CD4-positive, alpha-beta T cell treated with Interferon gamma for 1 hour (primary cell): ENCODE results near the gene MFSD11.
"Not testable (repeated sequence)": the region's sequence is repeated elsewhere in the genome, so short reads cannot be mapped to it uniquely, and the experiment has no call there.

Source experiments
- DNase-seq: peaks from one replicate; pipeline ENCODE4 v3.0.0-alpha.2; 2020

Gene MFSD11

DNA sequence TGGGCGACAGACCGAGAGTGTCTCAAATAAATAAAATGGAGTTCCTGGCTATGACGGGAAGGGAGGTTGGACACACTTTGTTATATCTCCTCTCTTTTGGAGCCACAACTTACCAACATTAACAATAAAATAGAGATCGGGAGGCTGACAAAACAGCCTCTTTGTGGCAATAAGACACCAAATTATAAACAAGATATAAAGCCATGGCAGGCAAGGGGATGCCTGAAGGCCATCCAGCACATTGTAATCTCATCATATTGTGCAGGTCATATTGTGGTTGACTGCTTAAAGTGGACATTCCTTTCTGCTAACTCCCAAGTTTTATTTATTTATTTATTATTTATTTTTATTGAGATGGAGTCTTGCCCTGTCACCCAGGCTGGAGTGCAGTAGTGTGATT, 70.4 kb downstream of the MFSD11 start:
- DNase-seq: no peak

DNA sequence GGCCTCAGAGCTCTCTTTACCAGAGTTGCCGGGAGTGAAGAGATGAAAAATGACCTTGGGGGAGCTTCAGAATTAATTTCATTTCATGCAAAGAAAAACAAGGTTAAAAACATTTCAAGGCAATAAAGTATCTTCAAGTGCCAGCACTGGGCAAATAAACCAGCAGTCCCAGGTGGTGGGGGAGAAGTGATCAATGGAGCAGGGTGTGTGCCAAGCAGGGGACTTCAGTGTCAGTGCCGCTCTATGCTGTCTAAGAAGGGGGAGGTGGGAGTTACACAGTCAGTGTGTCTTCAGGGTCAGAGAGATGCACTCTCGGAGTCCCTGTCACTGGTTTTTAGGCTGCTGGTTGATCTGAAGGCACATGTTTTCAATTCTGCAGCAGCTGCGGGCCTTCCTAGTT, 73.0 kb downstream of the MFSD11 start:
- DNase-seq: no peak

DNA sequence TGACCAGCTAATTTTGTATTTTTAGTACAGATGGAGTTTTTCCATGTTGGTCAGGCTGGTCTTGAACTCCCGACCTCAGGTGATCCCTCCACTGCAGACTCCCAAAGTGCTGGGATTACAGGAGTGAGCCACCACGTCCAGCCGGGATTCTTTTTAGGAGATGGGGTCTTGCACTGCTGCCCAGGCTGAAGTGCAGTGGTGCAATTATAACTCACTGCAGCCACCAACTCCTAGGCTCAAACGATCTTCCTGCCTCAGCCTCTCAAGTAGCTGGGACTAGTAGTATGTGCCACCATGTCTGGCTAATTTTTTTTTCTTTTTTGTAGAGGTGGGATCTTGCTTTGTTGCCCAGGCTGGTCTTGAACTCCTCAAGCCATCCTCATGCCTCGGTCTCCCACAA, 73.9 kb downstream of the MFSD11 start:
- DNase-seq: no peak

DNA sequence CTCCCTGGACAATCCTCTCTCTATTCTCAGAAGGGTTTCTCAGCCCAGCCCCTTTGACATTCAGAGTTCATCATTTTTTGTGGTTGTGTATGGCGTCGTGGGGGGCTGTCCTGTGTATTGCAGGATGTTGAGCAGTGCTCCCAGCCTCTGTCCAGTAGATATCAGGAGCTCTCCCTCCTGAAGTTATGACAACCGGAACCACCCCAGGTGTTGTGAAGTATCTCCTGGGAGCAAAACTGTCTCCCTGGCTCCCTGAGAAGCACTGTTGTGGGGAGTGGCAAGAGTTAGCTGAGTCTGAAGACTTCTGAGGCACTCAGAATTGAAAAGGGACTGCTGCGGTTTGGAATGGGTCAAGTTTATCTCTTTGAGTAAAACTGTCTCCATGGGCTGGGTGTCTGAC, 74.3 kb downstream of the MFSD11 start:
- DNase-seq: no peak

DNA sequence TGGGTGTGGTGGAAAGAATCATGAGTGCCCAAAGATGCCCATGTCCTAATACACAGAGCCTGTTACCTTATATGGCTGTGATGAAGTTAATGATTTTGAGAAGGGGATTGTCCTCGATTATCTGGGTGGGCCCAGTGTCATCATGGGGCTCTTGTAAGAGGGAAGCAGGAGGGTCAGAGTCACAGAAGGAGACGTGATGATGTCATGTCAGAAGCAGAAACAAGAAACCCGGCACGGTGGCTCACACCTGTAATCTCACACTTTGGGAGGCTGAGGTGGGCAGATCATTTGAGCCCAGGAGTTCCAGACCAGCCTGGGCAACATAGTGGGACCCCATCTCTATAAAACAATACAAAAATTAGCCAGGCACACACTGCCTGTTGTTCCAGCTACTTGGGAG, 75.0 kb downstream of the MFSD11 start:
- no peak for DNase-seq

DNA sequence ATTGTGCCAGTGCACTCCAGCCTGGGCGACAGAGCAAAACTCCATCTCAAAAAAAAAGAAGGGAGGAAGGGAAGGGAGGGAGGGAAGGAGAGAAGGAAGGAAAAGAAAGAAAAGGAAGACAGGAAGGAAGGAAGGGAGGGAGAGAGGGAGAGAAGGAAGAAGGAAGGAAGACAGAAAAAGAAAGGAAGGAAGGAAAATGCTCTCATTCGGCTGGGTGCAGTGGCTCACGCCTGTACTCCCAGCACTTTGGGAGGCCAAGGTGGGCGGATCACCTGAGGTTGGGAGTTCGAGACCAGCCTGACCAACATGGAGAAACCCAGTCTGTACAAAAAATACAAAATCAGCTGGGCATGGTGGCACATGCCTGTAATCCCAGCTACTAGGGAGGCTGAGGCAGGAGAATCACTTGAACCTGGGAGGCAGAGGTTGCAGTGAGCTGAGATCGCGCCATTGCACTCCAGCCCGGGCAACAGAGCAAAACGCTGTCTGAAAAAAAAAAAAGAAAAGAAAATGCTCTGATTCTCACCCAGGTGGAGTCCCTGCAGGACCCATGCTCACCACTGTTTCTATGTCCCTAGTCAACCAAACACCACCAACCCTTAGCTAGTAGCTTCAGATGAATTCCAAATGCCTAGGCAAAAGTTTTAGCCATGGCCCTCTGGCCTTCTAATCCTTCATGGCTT, 78.1 kb downstream of the MFSD11 start:
- DNase-seq: not testable (repeated sequence)

DNA sequence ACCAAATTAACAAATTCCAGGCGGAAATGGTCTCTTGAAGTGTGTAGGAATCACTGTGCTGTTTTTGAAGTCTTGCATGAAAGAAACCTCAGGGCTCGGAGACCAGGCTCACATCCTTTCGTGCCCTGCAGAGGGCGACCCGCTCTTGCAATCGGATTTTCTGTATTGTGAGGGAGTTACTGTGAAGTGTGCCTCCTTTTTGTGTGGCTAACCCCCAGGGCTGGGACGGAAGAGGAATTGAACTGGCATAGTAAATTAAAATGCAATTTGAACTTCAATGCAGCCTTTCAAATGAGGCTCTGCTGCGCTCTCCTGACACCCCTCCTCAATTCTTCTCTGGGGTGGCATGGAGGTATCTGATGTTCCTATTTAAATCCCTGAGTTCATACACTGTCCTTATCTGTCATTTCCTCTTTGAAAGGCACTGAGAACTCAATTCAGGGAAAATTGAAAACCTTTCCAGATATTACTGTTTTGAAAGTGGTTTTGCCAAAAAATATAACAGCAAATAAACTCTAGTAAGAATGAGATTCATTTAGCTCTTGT, 78.7 kb downstream of the MFSD11 start:
- peak; percentile 48 for DNase-seq

DNA sequence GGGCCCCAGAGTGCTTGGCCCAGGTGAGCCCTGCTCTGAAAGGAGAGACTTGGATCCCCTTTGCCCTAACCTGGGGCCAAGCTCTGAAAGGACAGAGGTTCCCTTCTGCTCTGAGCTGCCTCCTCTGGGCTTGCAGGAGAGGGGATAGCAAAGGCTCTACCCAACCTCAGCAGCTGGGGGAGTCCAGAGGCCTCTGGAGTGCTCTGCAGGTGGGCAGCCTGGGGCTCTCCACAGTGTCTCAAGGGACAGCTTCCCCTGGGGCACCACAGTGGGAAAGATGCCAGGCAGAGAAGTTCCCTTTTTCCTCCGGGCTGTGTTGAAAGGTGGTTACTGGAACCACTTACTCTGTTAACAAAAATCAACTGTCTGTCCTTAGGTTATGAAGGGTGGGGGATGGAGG, 82.1 kb downstream of the MFSD11 start:
- DNase-seq: no peak

DNA sequence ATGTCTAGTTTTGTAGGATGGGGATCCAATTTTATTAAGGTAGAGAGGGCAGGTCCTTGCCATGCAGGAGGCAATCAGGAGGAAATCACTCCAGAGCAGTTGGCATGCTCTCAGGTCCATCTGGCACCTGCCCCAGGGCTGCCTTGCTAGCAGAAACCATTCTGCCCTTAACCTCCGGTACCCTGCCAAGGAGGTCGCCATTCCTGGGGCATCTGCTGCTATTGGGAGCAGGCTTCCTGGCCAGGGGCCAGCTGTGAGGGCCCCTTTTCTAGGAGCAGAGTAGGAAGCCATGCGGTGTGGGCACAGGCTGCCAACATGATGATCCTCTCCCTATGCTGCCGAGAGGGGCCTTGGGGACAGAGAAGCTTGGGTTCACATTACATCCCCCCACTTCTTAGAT, 82.6 kb downstream of the MFSD11 start:
- DNase-seq: no peak

DNA sequence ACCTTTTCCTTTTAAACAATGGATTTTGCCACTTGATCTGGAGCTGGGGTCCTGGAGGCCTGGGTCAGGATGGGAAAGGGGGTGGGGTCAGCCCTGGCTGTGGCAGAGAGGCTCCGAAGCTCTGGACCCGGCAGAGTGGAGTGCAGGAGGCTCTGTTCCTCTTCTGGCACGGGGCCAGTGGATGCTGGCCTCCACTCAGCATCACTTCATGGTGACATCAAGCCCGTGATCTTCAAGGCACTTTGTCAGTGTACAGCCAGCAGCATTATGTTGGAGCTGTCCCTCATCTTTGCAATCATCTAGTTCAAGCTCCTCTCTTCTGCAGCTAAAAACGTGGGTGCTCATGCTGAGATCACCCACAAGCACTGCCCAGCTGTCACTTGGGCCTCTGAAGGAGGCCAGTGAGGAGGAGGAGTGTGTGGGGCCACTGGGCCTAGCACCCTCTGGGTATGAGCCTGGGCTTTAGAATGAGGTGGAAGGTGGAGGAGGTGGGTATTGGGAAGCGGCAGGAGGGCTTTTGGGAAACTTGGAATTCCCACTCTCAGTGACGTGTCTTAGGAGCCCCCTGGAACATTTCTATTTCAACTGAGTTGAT, 84.4 kb downstream of the MFSD11 start:
- no peak for DNase-seq

DNA sequence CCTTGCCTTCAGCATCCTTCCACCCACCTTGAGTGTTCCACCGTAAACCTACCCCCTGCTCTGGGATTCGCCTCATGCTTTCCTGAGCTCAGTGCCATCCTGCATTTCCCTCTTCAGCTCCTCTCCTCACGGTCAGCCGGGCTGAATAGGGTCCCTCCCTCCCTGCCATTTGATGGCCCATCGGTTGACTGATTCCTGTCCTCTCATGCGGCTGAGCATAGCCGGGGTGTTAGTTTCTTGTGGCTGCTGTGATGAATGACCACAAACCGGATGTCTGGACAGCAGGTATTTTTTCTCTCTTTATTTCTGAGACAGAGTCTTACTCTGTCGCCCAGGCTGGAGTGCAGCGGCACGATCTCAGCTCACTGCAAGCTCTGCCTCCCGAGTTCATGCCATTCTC, 86.2 kb downstream of the MFSD11 start:
- DNase-seq: no peak

DNA sequence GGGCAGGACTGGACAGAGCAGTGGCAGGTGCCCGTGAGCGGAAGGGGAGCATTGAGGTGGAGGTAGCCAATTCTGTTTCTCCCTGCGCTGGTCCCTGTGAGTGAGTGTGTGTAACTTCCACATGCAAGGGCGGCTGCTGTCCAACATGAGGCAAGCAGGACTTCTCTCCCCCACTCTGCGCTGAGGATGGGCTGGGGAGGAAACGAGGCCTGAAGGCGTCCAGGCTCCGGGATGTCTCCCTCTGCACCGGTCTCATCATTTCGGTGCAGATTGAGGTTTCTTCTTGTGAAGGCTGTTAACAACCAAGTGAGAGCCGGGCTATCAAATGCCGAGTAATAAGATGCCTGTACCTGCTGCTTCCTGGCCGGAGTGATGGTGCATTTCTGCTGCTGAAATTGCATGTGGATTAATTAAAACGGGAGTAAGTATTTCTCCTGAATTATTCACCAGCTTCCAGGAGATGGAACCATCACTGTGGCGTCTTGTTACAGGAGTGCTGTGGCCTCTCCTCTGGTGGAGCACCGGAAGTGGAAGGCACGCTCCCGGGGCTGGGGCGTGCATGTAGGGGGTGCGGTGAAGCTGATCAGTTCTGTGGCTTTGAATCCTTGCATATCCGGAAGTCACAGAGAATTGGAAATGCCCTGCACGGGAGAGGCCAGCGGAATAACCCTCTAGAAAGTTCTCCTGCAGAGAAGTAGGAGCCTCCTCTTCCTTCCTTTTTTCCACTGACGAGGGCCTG, 88.6 kb downstream of the MFSD11 start:
- no peak for DNase-seq

DNA sequence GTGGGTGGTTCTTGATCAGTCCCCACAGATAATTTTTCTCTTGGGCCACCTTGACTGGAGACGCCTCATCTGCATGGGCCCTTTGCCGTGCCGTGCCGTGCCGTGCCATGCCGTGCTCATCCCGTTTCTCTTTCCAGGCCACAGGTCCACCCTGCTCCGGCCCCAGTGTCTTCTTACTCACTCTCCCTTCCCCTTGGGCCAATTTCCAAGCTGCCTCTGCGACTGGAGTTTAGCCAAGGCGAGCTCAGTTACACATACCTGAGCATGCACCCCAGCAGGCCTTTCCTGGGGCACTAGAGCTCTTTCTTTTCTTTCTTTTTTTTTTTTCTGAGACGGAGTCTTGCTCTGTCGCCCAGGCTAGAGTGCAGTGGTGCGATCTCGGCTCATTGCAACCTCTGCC, 89.8 kb downstream of the MFSD11 start:
- no peak for DNase-seq
